Retina (tissue), 1 donor: ENCODE results near the gene SNAP25.
A peak's percentile ranks its signal among the peaks of the same experiment; 100 is the strongest.

Experiments
- DNase-seq: peaks from one replicate; pipeline ENCODE4 v3.0.0-alpha.2; 2016

Gene SNAP25

GRCh38 chr20:10306440-10307358 lies 88.1 kb downstream of the SNAP25 start:
- no peak for DNase-seq

GRCh38 chr20:10307359-10307735 lies 88.7 kb downstream of the SNAP25 start:
- no peak for DNase-seq

GRCh38 chr20:10308652-10309051 lies 90.0 kb downstream of the SNAP25 start:
- DNase-seq, result no peak

GRCh38 chr20:10309326-10309725 lies 90.7 kb downstream of the SNAP25 start:
- DNase-seq, result no peak

GRCh38 chr20:10312111-10312510 lies 93.5 kb downstream of the SNAP25 start:
- DNase-seq, result no peak

- no peak for DNase-seq
These were observed 94.6 kb downstream of the SNAP25 start for GRCh38 chr20:10313215-10313614.

- DNase-seq, result no peak
These were observed 95.1 kb downstream of the SNAP25 start for GRCh38 chr20:10313701-10314100.

- no peak for DNase-seq
These were observed 95.6 kb downstream of the SNAP25 start for GRCh38 chr20:10314198-10314597.

- no peak for DNase-seq
These were observed 96.5 kb downstream of the SNAP25 start for GRCh38 chr20:10315138-10315537.

- DNase-seq, result no peak
These were observed 98.0 kb downstream of the SNAP25 start for GRCh38 chr20:10316582-10316981.

- DNase-seq, result no peak
These were observed 99.8 kb downstream of the SNAP25 start for GRCh38 chr20:10318291-10319024.

- DNase-seq, result no peak
These were observed 101.2 kb downstream of the SNAP25 start for GRCh38 chr20:10319855-10320254.

GRCh38 chr20:10321138-10321717 lies 102.6 kb downstream of the SNAP25 start:
- no peak for DNase-seq

GRCh38 chr20:10322073-10323012 lies 103.7 kb downstream of the SNAP25 start:
- no peak for DNase-seq

GRCh38 chr20:10323729-10324128 lies 105.1 kb downstream of the SNAP25 start:
- no peak for DNase-seq

- DNase-seq, result no peak
These were observed 105.7 kb downstream of the SNAP25 start for GRCh38 chr20:10324198-10324847.

- DNase-seq, result no peak
These were observed 110.2 kb downstream of the SNAP25 start for GRCh38 chr20:10328897-10329255.

- no peak for DNase-seq
These were observed 110.9 kb downstream of the SNAP25 start for GRCh38 chr20:10329387-10330005.

- DNase-seq, result no peak
These were observed 111.4 kb downstream of the SNAP25 start for GRCh38 chr20:10330071-10330470.

- peak; percentile 44 for DNase-seq
These were observed 114.2 kb downstream of the SNAP25 start for GRCh38 chr20:10332656-10333415.
